GM21723 (cell line): ENCODE results near the gene C19orf81.

Experiments
- ATAC-seq: cut with Tn5 transposase; IDR thresholded peaks from one replicate; pipeline ENCODE4 v1.9.1; 2021; ENCODE audit warnings: mild to moderate bottlenecking, moderate library complexity; ENCODE audit not compliant: unreplicated experiment

Gene C19orf81

DNA sequence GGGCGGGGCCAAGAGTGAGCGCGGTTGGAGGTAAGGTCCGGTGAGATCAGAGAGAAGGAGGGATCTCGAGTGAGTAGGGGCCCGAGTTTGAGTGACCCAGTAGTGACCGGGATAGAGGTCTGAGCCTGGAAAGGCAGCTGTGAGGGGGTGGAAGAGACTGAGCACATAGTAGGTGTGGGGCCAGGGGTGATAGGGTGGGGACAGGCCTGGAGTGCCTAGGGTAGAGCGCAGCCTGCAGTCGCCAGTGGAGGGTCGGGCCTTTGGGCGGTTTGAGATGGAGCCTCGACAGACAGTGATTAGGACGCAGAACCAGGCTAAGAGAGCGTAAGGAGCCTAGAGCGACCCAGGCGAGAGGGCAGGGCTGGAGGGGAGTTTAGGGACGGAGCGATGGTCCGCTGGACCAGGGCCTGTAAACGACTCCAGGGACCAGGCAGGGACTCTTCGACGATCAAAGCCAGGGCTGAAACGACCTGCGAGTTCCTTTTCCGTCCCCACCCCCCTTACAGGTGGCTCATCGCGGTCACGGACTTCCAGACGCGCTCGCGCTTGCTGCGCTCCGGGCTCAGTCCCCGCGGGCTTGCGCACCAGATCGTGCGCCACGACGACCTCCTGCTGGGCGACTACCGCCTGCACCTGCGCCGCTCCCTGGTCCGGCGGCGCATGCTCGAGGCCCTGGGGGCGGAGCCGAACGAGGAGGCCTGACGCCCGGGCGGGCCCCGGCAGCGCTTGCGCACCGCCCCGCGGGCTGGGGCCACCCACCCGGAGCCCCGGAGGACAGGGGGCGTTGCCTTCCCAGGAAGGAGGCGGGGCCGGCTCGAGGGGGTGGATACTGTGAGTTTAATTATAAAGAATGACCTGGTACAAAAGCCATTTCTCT lies 9.4 kb downstream of the C19orf81 start:
- ATAC-seq = no peak

GRCh38 chr19:50659318-50660087 lies 10.3 kb downstream of the C19orf81 start:
- no peak for ATAC-seq

- ATAC-seq = no peak
Measured at GRCh38 chr19:50660088-50660366, 10.8 kb downstream of the C19orf81 start.

- ATAC-seq = no peak
Measured at GRCh38 chr19:50661023-50661422, 11.8 kb downstream of the C19orf81 start.

DNA sequence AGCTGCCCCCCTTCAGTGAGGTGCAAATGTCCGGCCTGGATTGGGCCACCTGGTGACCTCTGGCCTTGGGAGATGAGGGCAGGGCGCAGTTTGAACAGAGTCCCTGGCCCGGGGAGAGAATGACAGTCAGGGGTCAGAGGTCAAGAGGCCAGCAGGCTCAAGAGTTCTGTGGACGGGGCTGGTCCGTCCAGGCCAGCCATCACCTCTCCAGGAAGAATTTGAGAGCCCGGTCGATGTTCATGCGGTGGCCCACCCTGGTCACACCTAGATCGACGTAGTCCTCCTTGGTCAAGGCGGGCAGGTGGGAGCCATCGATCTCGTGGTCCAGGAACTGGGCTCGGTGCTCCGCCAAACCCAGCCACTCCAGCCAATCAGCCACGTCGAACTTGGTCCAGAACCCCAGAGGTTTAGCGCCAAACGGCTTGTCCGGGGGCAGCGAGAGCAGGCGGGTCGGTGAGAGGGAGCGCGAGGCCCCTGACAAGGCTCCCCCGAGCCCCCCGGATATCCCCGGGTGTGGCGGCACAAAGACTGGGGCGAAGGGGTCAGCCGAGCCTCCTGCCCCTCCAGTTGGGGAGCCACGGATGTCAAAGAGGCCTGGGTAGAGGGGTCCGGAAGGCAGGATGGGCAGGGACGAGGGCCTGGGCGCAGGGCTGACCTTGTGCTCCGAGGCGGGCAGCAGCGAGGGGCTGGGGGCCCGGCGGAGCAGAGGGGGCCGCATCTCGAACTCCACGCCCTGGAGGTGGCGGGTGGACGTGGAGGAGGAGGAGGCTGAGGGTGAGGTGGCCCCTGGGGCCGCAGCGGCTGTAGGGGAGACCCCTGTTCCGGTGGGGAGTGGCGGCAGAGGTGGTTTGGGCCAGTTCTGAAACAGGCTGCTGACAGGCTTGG lies 12.8 kb downstream of the C19orf81 start:
- no peak for ATAC-seq

DNA sequence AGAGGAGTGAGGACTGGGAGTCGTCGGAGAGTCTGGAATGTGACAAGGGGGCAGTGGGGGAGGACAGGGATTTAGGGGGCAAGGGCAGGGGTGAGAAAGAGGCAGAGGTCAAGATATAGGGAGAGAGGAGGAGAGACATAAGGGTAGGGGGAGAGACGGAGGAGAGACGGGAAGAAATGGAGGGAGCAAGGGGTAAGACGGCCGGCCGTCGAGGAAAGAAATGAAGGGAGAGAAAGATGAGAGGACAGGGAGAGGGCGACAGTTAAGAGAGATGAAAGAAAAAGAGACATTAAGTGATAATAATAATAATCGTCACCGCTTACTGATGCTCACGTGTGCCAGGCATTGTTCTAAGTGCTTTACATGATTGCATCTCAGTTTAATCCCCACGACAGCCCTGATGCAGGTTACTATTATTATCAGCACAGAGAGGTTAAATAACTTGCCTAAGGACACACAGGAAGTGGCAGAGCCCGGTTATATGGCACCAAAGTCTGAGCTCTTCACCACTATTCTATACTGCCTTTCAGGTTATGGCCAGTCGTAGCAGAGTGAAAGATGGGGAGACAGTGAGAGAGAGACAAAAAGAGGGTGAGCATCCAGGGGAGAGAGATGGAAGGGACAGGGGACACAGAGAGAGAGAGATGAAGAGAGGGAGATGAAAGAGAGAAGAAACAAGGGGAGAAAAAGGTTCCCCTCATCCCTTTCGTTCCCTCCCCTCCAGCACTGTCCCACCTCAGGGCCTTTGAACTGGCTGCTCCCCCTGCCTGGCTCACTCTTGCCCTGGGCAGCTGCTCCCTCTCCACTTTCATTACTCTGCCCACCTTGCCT lies 13.6 kb downstream of the C19orf81 start:
- no peak for ATAC-seq

DNA sequence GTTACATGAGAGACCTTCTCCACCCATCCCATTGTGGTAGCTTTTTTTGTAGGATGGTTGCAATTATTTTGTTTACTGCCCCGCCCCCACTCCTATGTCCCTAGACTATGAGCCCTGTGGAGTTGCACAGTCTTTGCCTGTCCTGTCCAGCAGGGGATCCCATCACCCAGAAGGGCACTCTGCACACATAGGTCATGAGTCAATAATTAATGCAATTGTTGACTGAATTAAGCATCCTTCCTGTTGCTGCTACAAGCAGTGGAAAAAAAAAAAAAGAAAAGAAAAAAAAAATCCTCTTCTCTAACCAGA lies 14.2 kb downstream of the C19orf81 start:
- ATAC-seq = no peak

DNA sequence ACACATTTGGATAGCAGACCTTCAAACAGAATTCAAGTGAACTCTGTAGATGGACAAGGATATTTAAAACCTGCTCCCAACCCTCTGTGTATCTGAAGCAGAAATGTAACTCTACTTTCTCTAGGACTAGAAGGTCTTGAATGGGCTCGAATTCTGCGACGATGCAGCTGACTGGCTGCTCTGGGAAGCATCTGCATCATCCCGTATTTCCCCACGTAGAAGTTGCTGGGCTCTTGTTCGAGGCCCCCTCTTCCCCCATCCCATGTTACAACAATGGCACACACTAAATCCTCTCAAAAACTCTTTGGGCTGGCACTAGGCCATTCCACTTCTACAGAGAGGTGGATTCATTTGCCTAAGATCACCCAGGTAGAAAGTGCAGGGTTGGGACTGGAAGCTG lies 15.0 kb downstream of the C19orf81 start:
- ATAC-seq = no peak

DNA sequence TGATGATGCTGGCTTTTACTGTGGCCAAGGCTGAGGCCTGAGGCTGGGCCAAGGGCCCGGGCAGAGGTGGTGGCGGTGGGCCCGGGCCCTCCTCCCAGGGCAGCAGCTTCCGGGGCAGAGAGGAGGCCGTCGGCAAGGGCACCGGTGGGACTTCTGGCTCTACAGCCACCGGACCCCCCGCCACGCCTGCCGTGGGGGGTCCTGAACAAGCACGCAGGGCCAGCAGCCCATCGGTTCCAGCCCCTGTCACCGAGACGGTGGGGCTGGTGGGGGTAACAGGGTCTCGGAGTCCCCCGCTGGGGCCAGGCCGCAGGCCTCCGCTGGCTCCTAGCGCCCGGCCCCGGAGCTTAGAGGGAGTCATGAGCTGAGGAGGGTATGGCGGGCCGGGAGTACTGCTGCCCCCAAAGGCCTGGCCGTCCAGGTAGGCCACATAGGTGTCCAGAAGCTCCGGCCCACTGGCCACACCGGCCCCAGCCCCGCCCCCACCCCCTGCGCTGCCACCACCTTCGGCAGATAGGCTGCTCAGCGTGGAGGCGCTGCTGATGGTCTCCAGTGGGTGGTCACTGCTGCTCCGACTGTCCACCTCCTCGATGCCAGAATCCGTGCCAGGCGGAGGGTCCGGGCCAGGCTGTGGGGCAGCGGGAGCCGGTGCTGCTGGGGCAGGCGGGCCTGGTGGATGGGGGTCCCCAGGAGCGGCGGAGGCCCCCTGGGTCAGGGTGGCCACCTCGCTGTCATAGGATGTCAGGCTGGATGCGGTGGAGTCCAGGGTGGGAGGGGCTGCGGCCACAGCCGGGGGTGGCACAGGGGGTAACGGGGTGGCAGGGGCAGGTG lies 17.3 kb downstream of the C19orf81 start:
- no peak for ATAC-seq

DNA sequence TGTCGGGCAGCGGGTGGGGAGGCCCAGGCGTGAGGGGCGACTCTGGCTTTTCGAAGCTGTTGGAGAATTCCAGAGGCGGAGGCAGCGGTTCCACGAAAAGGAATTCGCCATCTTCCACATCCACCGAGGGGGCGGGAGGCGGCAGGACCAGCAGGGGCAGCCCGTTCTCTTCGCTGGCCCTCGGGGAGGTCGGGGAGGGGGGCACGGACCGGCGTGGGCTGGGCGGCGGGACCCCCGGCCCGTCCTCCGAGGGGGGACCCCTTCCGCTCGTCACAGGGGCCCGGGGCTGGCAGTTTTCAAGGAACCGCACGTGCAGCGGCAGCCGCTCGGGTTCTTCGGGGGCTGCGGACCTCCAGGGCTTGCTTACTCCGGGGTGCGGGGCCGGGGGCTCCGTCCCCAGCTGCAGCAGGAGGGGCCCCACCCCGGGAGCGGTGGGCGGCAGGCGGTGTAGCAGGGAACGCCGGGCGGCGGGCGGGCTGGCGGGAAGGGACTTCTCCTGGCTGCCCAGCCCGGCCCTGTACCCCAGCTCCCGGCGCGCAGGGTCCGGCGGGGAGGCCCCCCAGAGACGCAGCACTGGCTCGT lies 18.0 kb downstream of the C19orf81 start:
- ATAC-seq = no peak

- no peak for ATAC-seq
Measured at GRCh38 chr19:50667759-50668231, 18.6 kb downstream of the C19orf81 start.

DNA sequence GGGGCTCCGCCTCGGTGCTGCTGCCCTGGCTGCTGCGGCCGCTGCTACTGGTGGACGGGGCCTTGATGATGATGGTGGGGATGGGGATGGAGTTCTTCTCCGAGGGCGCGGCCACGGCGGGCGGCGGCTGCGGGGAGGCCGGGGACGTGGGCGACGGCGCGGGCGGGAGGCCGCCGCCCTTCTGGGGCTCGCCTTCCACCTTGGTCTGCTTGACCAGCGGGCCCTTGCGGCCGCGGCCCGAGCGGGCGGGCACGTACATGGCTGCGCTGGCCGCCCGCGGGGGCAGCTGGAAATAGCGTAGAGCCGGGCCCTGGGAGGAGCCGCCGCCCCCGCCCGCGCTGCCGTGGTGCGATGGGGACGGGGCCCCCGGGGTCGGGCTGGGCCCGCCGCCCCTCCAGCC lies 19.2 kb downstream of the C19orf81 start:
- no peak for ATAC-seq

GRCh38 chr19:50668879-50669278 lies 19.6 kb downstream of the C19orf81 start:
- ATAC-seq = no peak

GRCh38 chr19:50669302-50670101 lies 20.3 kb downstream of the C19orf81 start:
- ATAC-seq = no peak

GRCh38 chr19:50670102-50670380 lies 20.8 kb downstream of the C19orf81 start:
- ATAC-seq = no peak

GRCh38 chr19:50673118-50673517 lies 23.9 kb downstream of the C19orf81 start:
- no peak for ATAC-seq

GRCh38 chr19:50676625-50677197 lies 27.5 kb downstream of the C19orf81 start:
- ATAC-seq = no peak

- ATAC-seq = no peak
Measured at GRCh38 chr19:50677636-50678035, 28.4 kb downstream of the C19orf81 start.
